Esophagus squamous epithelium (tissue), 5 donors: ENCODE measurements around the gene PPFIA4. TPM values are rescaled to one million over a fixed set of nuclear protein-coding genes. Genes with fewer than 3 reads are reported as not detected.
A peak's percentile ranks its signal among the peaks of the same experiment; 100 is the strongest.

Experiments
- DNase-seq: peaks from one replicate; lab custom pipeline; 2025; lab: John Stamatoyannopoulos, UW
- H3K27ac ChIP-seq, 4 donors: fragments of 200-600 bp; sonication (generic); one replicate each; pipeline ENCODE4 v1.5.1; 2016 to 2019; ENCODE audit warnings: mild to moderate bottlenecking in 1 of 4
- H3K27me3 ChIP-seq, 4 donors: fragments of 200-600 bp; sonication (generic); 1 replicate in 3 of 4; 2 replicates in 1 of 4; pipeline versions ENCODE4 v1.5.1 to v1.6.0; 2017 to 2021; ENCODE audit warnings: antibody characterized with exemption in 1 of 4
- H3K36me3 ChIP-seq, 3 donors: fragments of 200-600 bp; sonication (generic); one replicate each; pipeline ENCODE4 v1.5.1; 2016 to 2019
- H3K4me1 ChIP-seq, 3 donors: fragments of 200-600 bp; sonication (generic); one replicate each; pipeline ENCODE4 v1.5.1; 2017 to 2019
- H3K4me3 ChIP-seq, 4 donors: fragments of 200-600 bp; sonication (generic); 1 replicate in 3 of 4; 2 replicates in 1 of 4; pipeline ENCODE4 v1.5.1; 2016 to 2019; ENCODE audit warnings: mild to moderate bottlenecking in 2 of 4, moderate library complexity in 1 of 4
- H3K9me3 ChIP-seq, 3 donors: fragments of 200-600 bp; sonication (generic); one replicate each; pipeline ENCODE4 v1.5.1; 2016 to 2019
- CTCF ChIP-seq, 6 experiments: fragments of 450-650 bp in 4 of 6; fragments of 200-600 bp in 2 of 6; sonication (generic) in 2 of 6; IDR thresholded peaks; one replicate each; pipeline ENCODE4 v1.5.1; 2016 to 2019; ENCODE audit warnings: antibody characterized with exemption in 6 of 6, mild to moderate bottlenecking in 4 of 6, moderate library complexity in 4 of 6
- POLR2A ChIP-seq, 4 donors: fragments of 450-650 bp; IDR thresholded peaks; one replicate each; pipeline ENCODE4 v1.6.1; 2017; ENCODE audit warnings: antibody characterized with exemption in 4 of 4, mild to moderate bottlenecking in 4 of 4, moderate library complexity in 3 of 4
- WGBS, 2 donors: methylation state at CpG; one replicate each; pipeline ENCODE4 v1.1.5; 2018; 5-methylcytosine and 5-hydroxymethylcytosine counted together
- intact Hi-C: fragments of 100-400 bp; cut with DNase I; formaldehyde crosslinking; loops from one replicate; pipeline ENCODE4 v1.15.0; 2022
- total RNA-seq, 4 donors: library from RNA; depleted of rRNA; stranded (reverse); fragments of >200 nt; gene quantifications; one replicate each; pipeline ENCODE4 v1.1.0, GENCODE V29; 2016
- donor health status: DM: yes; HTN: yes; CAD: no.

The PPFIA4 gene
- total RNA-seq, 4 donors from 2014 or later = 0.35 to 1.7 (median 0.93) TPM

- H3K4me1 ChIP-seq = peaks cover 3 to 9% (median 4%) of the 10 kb centered on the region in 3 donors
- TF ChIP-seq CTCF (IDR thresholded peaks at IDR 0.05) = no peak
- no peak for TF ChIP-seq POLR2A (IDR thresholded peaks at IDR 0.05)
- 51 to 61% methylated on average over 5 to 6 of the region's 10 CpGs for WGBS, 2 donors
- no peak overlapping the region for H3K27ac ChIP-seq
- no peaks in the 10 kb centered on the region for H3K9me3 ChIP-seq
- intact Hi-C loops = loop anchor here (5.0 kb wide), 1 partner anchor 101 kb away; no protein-coding TSS in a partner anchor
- H3K27me3 ChIP-seq = peaks cover 0 to 58% (median 3%) of the 10 kb centered on the region in 4 donors
- H3K36me3 ChIP-seq = no peaks in the 10 kb centered on the region
- no peak for DNase-seq
- no peak overlapping the region for H3K4me3 ChIP-seq
These were observed 90.0 kb downstream of the PPFIA4 start for GRCh38 chr1:203116091-203116820.

- 27 to 35% methylated on average over 17 to 22 of the region's 35 CpGs for WGBS, 2 donors
- TF ChIP-seq CTCF (IDR thresholded peaks at IDR 0.05) (peak; percentile 15 to 66 (median 60)), POLR2A (IDR thresholded peaks at IDR 0.05) (no peak)
These were observed 91.6 kb downstream of the PPFIA4 start for GRCh38 chr1:203117611-203118575.

GRCh38 chr1:203120325-203121153 lies 94.2 kb downstream of the PPFIA4 start:
- TF ChIP-seq POLR2A (IDR thresholded peaks at IDR 0.05) = no peak
- TF ChIP-seq CTCF (IDR thresholded peaks at IDR 0.05) = no peak
- Histone ChIP-seq H3K4me1 (peaks cover 3 to 9% (median 4%) of the 10 kb centered on the region in 3 donors), H3K27ac (no peak overlapping the region), H3K27me3 (peaks cover 0 to 97% (median 3%) of the 10 kb centered on the region in 4 donors), H3K36me3 (no peaks in the 10 kb centered on the region), H3K9me3 (no peaks in the 10 kb centered on the region), H3K4me3 (no peak overlapping the region)
- no peak for DNase-seq
- intact Hi-C loops = no loop called here
- WGBS, 2 donors = 76 to 78% methylated on average over 4 to 7 of the region's 7 CpGs

More at GRCh38 chr1:203117611-203118575, 91.6 kb downstream of the PPFIA4 start:
- Histone ChIP-seq H3K27me3 (peaks cover 0 to 74% (median 3%) of the 10 kb centered on the region in 4 donors), H3K4me1 (peaks cover 3 to 9% (median 4%) of the 10 kb centered on the region in 3 donors), H3K9me3 (no peaks in the 10 kb centered on the region), H3K36me3 (no peaks in the 10 kb centered on the region), H3K4me3 (peak overlapping the region in 1 of 4 donors; percentile 15), H3K27ac (no peak overlapping the region)
- intact Hi-C loops = loop anchor here (5.0 kb wide), 1 partner anchor 99 kb away; no protein-coding TSS in a partner anchor
- no peak for DNase-seq

GRCh38 chr1:203121186-203122015 lies 95.1 kb downstream of the PPFIA4 start:
- Histone ChIP-seq H3K27ac (no peak overlapping the region), H3K36me3 (no peaks in the 10 kb centered on the region), H3K4me1 (peaks cover 3 to 17% (median 5%) of the 10 kb centered on the region in 3 donors), H3K4me3 (no peak overlapping the region), H3K9me3 (no peaks in the 10 kb centered on the region), H3K27me3 (peaks cover 0 to 98% (median 3%) of the 10 kb centered on the region in 4 donors)
- intact Hi-C loops = no loop called here
- 56 to 63% methylated on average over 11 of the region's 11 CpGs for WGBS, 2 donors
- no peak for TF ChIP-seq CTCF (IDR thresholded peaks at IDR 0.05)
- no peak for TF ChIP-seq POLR2A (IDR thresholded peaks at IDR 0.05)
- no peak for DNase-seq
